ENCODE measurements around the gene PTGES2.

Gene PTGES2

GRCh38 chr9:128124873-128125579 is 2.5 kb downstream of the PTGES2 start:
- H3K9me3 ChIP-seq (ENCODE audit: control insufficient read depth, low read length) = no peaks in the 10 kb centered on the region
- H3K27me3 ChIP-seq (ENCODE audit: control insufficient read depth, insufficient read depth, low read length, poor library complexity, severe bottlenecking) = peaks cover 11% of the 10 kb centered on the region
- no peak overlapping the region for H3K4me3 ChIP-seq (ENCODE audit: insufficient read depth, low read depth, low read length)
- 78 to 83% methylated on average over 16 of the region's 16 CpGs for WGBS, 2 experiments
- H3K27ac ChIP-seq (ENCODE audit: insufficient read depth, low read depth, low read length, poor library complexity, severe bottlenecking) = no peak overlapping the region
- peaks cover 11% of the 10 kb centered on the region for H3K36me3 ChIP-seq (ENCODE audit: control insufficient read depth, insufficient read depth, low read length)
- no peaks in the 10 kb centered on the region for H3K4me1 ChIP-seq (ENCODE audit: control insufficient read depth, insufficient read depth, low read length)

GRCh38 chr9:128124451-128124850 is 3.1 kb downstream of the PTGES2 start:
- Histone ChIP-seq H3K4me1 (ENCODE audit: control insufficient read depth, insufficient read depth, low read length) (no peaks in the 10 kb centered on the region), H3K27me3 (ENCODE audit: control insufficient read depth, insufficient read depth, low read length, poor library complexity, severe bottlenecking) (peaks cover 11% of the 10 kb centered on the region), H3K36me3 (ENCODE audit: control insufficient read depth, insufficient read depth, low read length) (peaks cover 11% of the 10 kb centered on the region), H3K27ac (ENCODE audit: insufficient read depth, low read depth, low read length, poor library complexity, severe bottlenecking) (no peak overlapping the region), H3K9me3 (ENCODE audit: control insufficient read depth, low read length) (no peaks in the 10 kb centered on the region), H3K4me3 (ENCODE audit: insufficient read depth, low read depth, low read length) (no peak overlapping the region)
- WGBS, 2 experiments = 94 to 95% methylated on average over 8 of the region's 8 CpGs

GRCh38 chr9:128123451-128124080 is 4.0 kb downstream of the PTGES2 start:
- Histone ChIP-seq H3K27me3 (ENCODE audit: control insufficient read depth, insufficient read depth, low read length, poor library complexity, severe bottlenecking) (peaks cover 2% of the 10 kb centered on the region), H3K4me1 (ENCODE audit: control insufficient read depth, insufficient read depth, low read length) (no peaks in the 10 kb centered on the region), H3K27ac (ENCODE audit: insufficient read depth, low read depth, low read length, poor library complexity, severe bottlenecking) (no peak overlapping the region), H3K9me3 (ENCODE audit: control insufficient read depth, low read length) (no peaks in the 10 kb centered on the region), H3K36me3 (ENCODE audit: control insufficient read depth, insufficient read depth, low read length) (peaks cover 11% of the 10 kb centered on the region), H3K4me3 (ENCODE audit: insufficient read depth, low read depth, low read length) (no peak overlapping the region)
- 95 to 96% methylated on average over 21 of the region's 21 CpGs for WGBS, 2 experiments

- H3K36me3 ChIP-seq (ENCODE audit: control insufficient read depth, insufficient read depth, low read length) = peaks cover 11% of the 10 kb centered on the region
- H3K4me3 ChIP-seq (ENCODE audit: insufficient read depth, low read depth, low read length) = no peak overlapping the region
- WGBS, 2 experiments = 96 to 97% methylated on average over 24 of the region's 24 CpGs
- H3K4me1 ChIP-seq (ENCODE audit: control insufficient read depth, insufficient read depth, low read length) = peaks cover 6% of the 10 kb centered on the region
- H3K27me3 ChIP-seq (ENCODE audit: control insufficient read depth, insufficient read depth, low read length, poor library complexity, severe bottlenecking) = no peaks in the 10 kb centered on the region
- no peaks in the 10 kb centered on the region for H3K9me3 ChIP-seq (ENCODE audit: control insufficient read depth, low read length)
- no peak overlapping the region for H3K27ac ChIP-seq (ENCODE audit: insufficient read depth, low read depth, low read length, poor library complexity, severe bottlenecking)
Measured at GRCh38 chr9:128122809-128123175, 4.7 kb downstream of the PTGES2 start.

- H3K4me1 ChIP-seq (ENCODE audit: control insufficient read depth, insufficient read depth, low read length) = peaks cover 8% of the 10 kb centered on the region
- H3K27me3 ChIP-seq (ENCODE audit: control insufficient read depth, insufficient read depth, low read length, poor library complexity, severe bottlenecking) = no peaks in the 10 kb centered on the region
- WGBS, 2 experiments = 94% methylated on average over 27 of the region's 27 CpGs
Measured at GRCh38 chr9:128121924-128122808, 5.4 kb downstream of the PTGES2 start.

GRCh38 chr9:128121466-128121810 is 6.1 kb downstream of the PTGES2 start:
- WGBS, 2 experiments = 92 to 94% methylated on average over 5 of the region's 5 CpGs
- Histone ChIP-seq H3K36me3 (ENCODE audit: control insufficient read depth, insufficient read depth, low read length) (peaks cover 11% of the 10 kb centered on the region), H3K4me1 (ENCODE audit: control insufficient read depth, insufficient read depth, low read length) (peaks cover 8% of the 10 kb centered on the region), H3K27me3 (ENCODE audit: control insufficient read depth, insufficient read depth, low read length, poor library complexity, severe bottlenecking) (no peaks in the 10 kb centered on the region), H3K4me3 (ENCODE audit: insufficient read depth, low read depth, low read length) (no peak overlapping the region), H3K27ac (ENCODE audit: insufficient read depth, low read depth, low read length, poor library complexity, severe bottlenecking) (no peak overlapping the region), H3K9me3 (ENCODE audit: control insufficient read depth, low read length) (no peaks in the 10 kb centered on the region)

More at GRCh38 chr9:128121924-128122808, 5.4 kb downstream of the PTGES2 start:
- Histone ChIP-seq H3K27ac (ENCODE audit: insufficient read depth, low read depth, low read length, poor library complexity, severe bottlenecking) (no peak overlapping the region), H3K36me3 (ENCODE audit: control insufficient read depth, insufficient read depth, low read length) (peaks cover 11% of the 10 kb centered on the region), H3K9me3 (ENCODE audit: control insufficient read depth, low read length) (no peaks in the 10 kb centered on the region), H3K4me3 (ENCODE audit: insufficient read depth, low read depth, low read length) (no peak overlapping the region)

- Histone ChIP-seq H3K4me3 (ENCODE audit: insufficient read depth, low read depth, low read length) (no peak overlapping the region), H3K27me3 (ENCODE audit: control insufficient read depth, insufficient read depth, low read length, poor library complexity, severe bottlenecking) (no peaks in the 10 kb centered on the region), H3K36me3 (ENCODE audit: control insufficient read depth, insufficient read depth, low read length) (peaks cover 11% of the 10 kb centered on the region), H3K27ac (ENCODE audit: insufficient read depth, low read depth, low read length, poor library complexity, severe bottlenecking) (no peak overlapping the region), H3K4me1 (ENCODE audit: control insufficient read depth, insufficient read depth, low read length) (peaks cover 8% of the 10 kb centered on the region), H3K9me3 (ENCODE audit: control insufficient read depth, low read length) (no peaks in the 10 kb centered on the region)
- WGBS, 2 experiments = 90% methylated on average over 29 of the region's 29 CpGs
Measured at GRCh38 chr9:128120741-128121465, 6.6 kb downstream of the PTGES2 start.

GRCh38 chr9:128120061-128120740 is 7.3 kb downstream of the PTGES2 start:
- Histone ChIP-seq H3K36me3 (ENCODE audit: control insufficient read depth, insufficient read depth, low read length) (peaks cover 11% of the 10 kb centered on the region), H3K27ac (ENCODE audit: insufficient read depth, low read depth, low read length, poor library complexity, severe bottlenecking) (no peak overlapping the region), H3K4me1 (ENCODE audit: control insufficient read depth, insufficient read depth, low read length) (peaks cover 8% of the 10 kb centered on the region), H3K4me3 (ENCODE audit: insufficient read depth, low read depth, low read length) (no peak overlapping the region), H3K9me3 (ENCODE audit: control insufficient read depth, low read length) (no peaks in the 10 kb centered on the region), H3K27me3 (ENCODE audit: control insufficient read depth, insufficient read depth, low read length, poor library complexity, severe bottlenecking) (no peaks in the 10 kb centered on the region)
- 94 to 96% methylated on average over 20 of the region's 20 CpGs for WGBS, 2 experiments

- no peaks in the 10 kb centered on the region for H3K27me3 ChIP-seq (ENCODE audit: control insufficient read depth, insufficient read depth, low read length, poor library complexity, severe bottlenecking)
- no peak overlapping the region for H3K4me3 ChIP-seq (ENCODE audit: insufficient read depth, low read depth, low read length)
- H3K27ac ChIP-seq (ENCODE audit: insufficient read depth, low read depth, low read length, poor library complexity, severe bottlenecking) = no peak overlapping the region
- no peaks in the 10 kb centered on the region for H3K9me3 ChIP-seq (ENCODE audit: control insufficient read depth, low read length)
- peaks cover 8% of the 10 kb centered on the region for H3K4me1 ChIP-seq (ENCODE audit: control insufficient read depth, insufficient read depth, low read length)
- WGBS, 2 experiments = 92 to 93% methylated on average over 14 to 15 of the region's 15 CpGs
- peaks cover 11% of the 10 kb centered on the region for H3K36me3 ChIP-seq (ENCODE audit: control insufficient read depth, insufficient read depth, low read length)
Measured at GRCh38 chr9:128118971-128119665, 8.4 kb downstream of the PTGES2 start.

Measured in ectodermal cell (in vitro differentiated cells).